ENCODE measurements around the gene IHH. TPM values are rescaled to one million over a fixed set of nuclear protein-coding genes. Genes with fewer than 3 reads are reported as not detected.

IHH gene
- total RNA-seq, 1 donor: under 0.01 TPM

DNA sequence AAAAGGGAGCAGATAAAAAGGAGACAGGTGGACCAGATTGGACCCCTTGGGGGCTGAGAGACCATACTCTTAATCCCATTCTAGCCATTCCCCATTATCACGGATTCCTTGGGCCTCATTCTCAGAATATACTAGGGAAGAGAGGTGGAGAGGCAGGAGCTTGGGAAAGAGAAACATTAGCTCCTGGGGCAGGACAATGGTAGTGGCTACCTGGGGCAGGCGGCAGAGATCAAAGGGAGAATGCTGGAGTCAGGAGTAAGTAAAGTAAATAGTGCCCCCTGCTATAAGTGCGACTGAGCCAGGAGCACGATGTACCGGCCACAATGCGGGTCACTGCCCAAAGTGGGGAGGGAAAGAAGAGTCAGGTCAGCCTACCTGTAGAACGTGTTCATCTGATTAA, 20.4 kb upstream of the IHH start:
- peaks cover 8% of the 10 kb centered on the region for H3K4me1 ChIP-seq (ENCODE audit: insufficient read depth, low read length)
- no peak overlapping the region for H3K4me3 ChIP-seq (ENCODE audit: insufficient read depth, low read length)
- H3K27me3 ChIP-seq (ENCODE audit: insufficient read depth, low read length): no peaks in the 10 kb centered on the region
- H3K36me3 ChIP-seq (ENCODE audit: insufficient read depth, low read length): no peaks in the 10 kb centered on the region
- DNase-seq (ENCODE audit: insufficient read length, low spot score, missing footprints): no peak
- no peak overlapping the region for H2AFZ ChIP-seq (ENCODE audit: low read length)
- peaks cover 11% of the 10 kb centered on the region for H4K20me1 ChIP-seq (ENCODE audit: insufficient read depth, low read length)
- H3K27ac ChIP-seq (ENCODE audit: low read depth, low read length): no peak overlapping the region
- H3K4me2 ChIP-seq (ENCODE audit: insufficient read depth, low read length): no peak overlapping the region
- no peaks in the 10 kb centered on the region for H3K79me2 ChIP-seq (ENCODE audit: insufficient read depth, low read length)
- TF ChIP-seq, protein P1, sequence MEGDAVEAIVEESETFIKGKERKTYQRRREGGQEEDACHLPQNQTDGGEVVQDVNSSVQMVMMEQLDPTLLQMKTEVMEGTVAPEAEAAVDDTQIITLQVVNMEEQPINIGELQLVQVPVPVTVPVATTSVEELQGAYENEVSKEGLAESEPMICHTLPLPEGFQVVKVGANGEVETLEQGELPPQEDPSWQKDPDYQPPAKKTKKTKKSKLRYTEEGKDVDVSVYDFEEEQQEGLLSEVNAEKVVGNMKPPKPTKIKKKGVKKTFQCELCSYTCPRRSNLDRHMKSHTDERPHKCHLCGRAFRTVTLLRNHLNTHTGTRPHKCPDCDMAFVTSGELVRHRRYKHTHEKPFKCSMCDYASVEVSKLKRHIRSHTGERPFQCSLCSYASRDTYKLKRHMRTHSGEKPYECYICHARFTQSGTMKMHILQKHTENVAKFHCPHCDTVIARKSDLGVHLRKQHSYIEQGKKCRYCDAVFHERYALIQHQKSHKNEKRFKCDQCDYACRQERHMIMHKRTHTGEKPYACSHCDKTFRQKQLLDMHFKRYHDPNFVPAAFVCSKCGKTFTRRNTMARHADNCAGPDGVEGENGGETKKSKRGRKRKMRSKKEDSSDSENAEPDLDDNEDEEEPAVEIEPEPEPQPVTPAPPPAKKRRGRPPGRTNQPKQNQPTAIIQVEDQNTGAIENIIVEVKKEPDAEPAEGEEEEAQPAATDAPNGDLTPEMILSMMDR (IDR thresholded peaks at IDR 0.05; ENCODE audit: extremely low read depth, low read depth, low read length): no peak
- no peaks in the 10 kb centered on the region for H3K9me3 ChIP-seq (ENCODE audit: low read depth, low read length)

DNA sequence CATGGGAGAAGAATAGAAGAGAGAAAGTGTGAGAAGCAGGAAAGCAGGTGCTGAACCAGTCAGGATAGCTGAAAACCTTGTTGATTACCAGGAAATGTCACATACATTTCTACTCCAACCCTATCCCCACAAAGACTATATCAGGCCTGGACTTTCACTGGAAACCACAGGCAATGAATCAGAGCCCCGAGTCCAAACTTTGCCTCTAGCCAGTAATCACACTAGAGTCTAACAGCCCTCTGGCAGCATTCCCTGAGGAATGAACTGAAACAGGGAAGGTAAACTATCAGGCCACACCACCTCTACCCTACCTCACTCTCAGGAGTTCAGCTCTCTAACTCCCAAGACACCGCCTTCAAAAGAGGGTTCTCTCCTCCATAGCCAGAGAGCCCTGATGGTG, 18.7 kb upstream of the IHH start:
- no peak overlapping the region for H3K27ac ChIP-seq (ENCODE audit: low read depth, low read length)
- TF ChIP-seq, protein P1 (IDR thresholded peaks at IDR 0.05; ENCODE audit: extremely low read depth, low read depth, low read length): no peak
- H3K4me1 ChIP-seq (ENCODE audit: insufficient read depth, low read length): peaks cover 8% of the 10 kb centered on the region
- H3K79me2 ChIP-seq (ENCODE audit: insufficient read depth, low read length): no peaks in the 10 kb centered on the region
- no peaks in the 10 kb centered on the region for H3K36me3 ChIP-seq (ENCODE audit: insufficient read depth, low read length)
- H3K9me3 ChIP-seq (ENCODE audit: low read depth, low read length): no peaks in the 10 kb centered on the region
- H3K4me2 ChIP-seq (ENCODE audit: insufficient read depth, low read length): no peak overlapping the region
- no peak overlapping the region for H3K4me3 ChIP-seq (ENCODE audit: insufficient read depth, low read length)
- peaks cover 11% of the 10 kb centered on the region for H4K20me1 ChIP-seq (ENCODE audit: insufficient read depth, low read length)
- no peak overlapping the region for H2AFZ ChIP-seq (ENCODE audit: low read length)
- peak; percentile 97 for DNase-seq (ENCODE audit: insufficient read length, low spot score, missing footprints)
- H3K27me3 ChIP-seq (ENCODE audit: insufficient read depth, low read length): no peaks in the 10 kb centered on the region

DNA sequence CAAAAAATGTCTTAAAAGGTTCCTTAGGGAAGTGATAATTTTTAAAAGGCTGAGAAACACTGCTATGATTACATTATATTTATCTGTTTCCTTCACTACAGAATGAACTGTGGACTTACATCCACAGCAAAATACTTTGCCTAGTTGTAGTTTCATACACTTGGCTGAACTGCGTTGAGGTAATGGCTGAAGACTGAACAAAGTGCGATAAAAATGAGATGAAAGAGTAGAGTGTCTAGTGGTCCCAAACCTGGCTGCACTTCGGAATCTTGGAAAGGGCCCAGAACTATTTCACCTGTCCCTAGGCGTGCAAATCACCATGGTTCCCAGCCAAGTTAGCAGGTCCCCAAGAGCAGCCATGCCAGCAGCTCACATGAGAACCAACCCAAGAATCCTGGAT, 18.2 kb upstream of the IHH start:
- no peaks in the 10 kb centered on the region for H3K79me2 ChIP-seq (ENCODE audit: insufficient read depth, low read length)
- H3K4me2 ChIP-seq (ENCODE audit: insufficient read depth, low read length): no peak overlapping the region
- no peaks in the 10 kb centered on the region for H3K9me3 ChIP-seq (ENCODE audit: low read depth, low read length)
- no peak overlapping the region for H3K27ac ChIP-seq (ENCODE audit: low read depth, low read length)
- H3K4me3 ChIP-seq (ENCODE audit: insufficient read depth, low read length): no peak overlapping the region
- TF ChIP-seq, protein P1 (IDR thresholded peaks at IDR 0.05; ENCODE audit: extremely low read depth, low read depth, low read length): no peak
- no peaks in the 10 kb centered on the region for H3K27me3 ChIP-seq (ENCODE audit: insufficient read depth, low read length)
- H3K4me1 ChIP-seq (ENCODE audit: insufficient read depth, low read length): peaks cover 8% of the 10 kb centered on the region
- DNase-seq (ENCODE audit: insufficient read length, low spot score, missing footprints): no peak
- no peak overlapping the region for H2AFZ ChIP-seq (ENCODE audit: low read length)
- peaks cover 11% of the 10 kb centered on the region for H4K20me1 ChIP-seq (ENCODE audit: insufficient read depth, low read length)
- H3K36me3 ChIP-seq (ENCODE audit: insufficient read depth, low read length): no peaks in the 10 kb centered on the region

DNA sequence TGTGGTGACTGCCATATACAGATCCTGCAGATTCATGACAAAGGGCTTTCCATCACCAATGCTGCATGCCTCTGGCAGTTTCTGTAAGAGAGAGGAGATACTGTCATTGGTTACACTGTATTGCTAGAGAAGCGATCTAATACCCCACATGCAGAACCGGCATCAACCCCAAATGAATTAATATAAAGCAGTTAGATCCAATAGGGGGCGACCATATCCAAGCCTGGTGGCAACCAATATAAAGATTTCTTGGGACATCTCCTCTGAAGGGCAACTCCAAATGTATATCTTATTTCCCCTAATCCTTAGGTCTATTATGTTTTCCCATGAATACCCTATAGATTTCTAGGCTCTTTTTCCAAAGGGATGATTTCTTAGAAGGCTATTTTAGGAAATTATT, 17.4 kb upstream of the IHH start:
- no peak overlapping the region for H3K27ac ChIP-seq (ENCODE audit: low read depth, low read length)
- TF ChIP-seq, protein P1 (IDR thresholded peaks at IDR 0.05; ENCODE audit: extremely low read depth, low read depth, low read length): peak; percentile 31
- H3K4me1 ChIP-seq (ENCODE audit: insufficient read depth, low read length): peaks cover 8% of the 10 kb centered on the region
- peaks cover 11% of the 10 kb centered on the region for H4K20me1 ChIP-seq (ENCODE audit: insufficient read depth, low read length)
- no peak overlapping the region for H3K4me3 ChIP-seq (ENCODE audit: insufficient read depth, low read length)
- no peak overlapping the region for H2AFZ ChIP-seq (ENCODE audit: low read length)
- no peaks in the 10 kb centered on the region for H3K27me3 ChIP-seq (ENCODE audit: insufficient read depth, low read length)
- H3K36me3 ChIP-seq (ENCODE audit: insufficient read depth, low read length): no peaks in the 10 kb centered on the region
- H3K9me3 ChIP-seq (ENCODE audit: low read depth, low read length): no peaks in the 10 kb centered on the region
- H3K4me2 ChIP-seq (ENCODE audit: insufficient read depth, low read length): no peak overlapping the region
- H3K79me2 ChIP-seq (ENCODE audit: insufficient read depth, low read length): no peaks in the 10 kb centered on the region
- no peak for DNase-seq (ENCODE audit: insufficient read length, low spot score, missing footprints)
